Measurements from ENCODE around the gene SAMD10. TPM values are rescaled to one million over a fixed set of nuclear protein-coding genes. Genes with fewer than 3 reads are reported as not detected.
A peak's percentile ranks its signal among the peaks of the same experiment; 100 is the strongest.

Gene SAMD10
- total RNA-seq, 6 donors from 2014 or later, result 2.6 to 7.2 (median 4.7) TPM

GRCh38 chr20:63958964-63959698, 20.3 kb downstream of the SAMD10 start:
- H3K27ac ChIP-seq, result no peak overlapping the region
- DNase-seq (peak in 1 of 2 donors; percentile 48), ATAC-seq (ENCODE audit: low FRiP score in 2 of 2) (no peak)
- peaks cover 0 to under 1% (median 0%) of the 10 kb centered on the region in 4 donors for H3K9me3 ChIP-seq
- H3K4me3 ChIP-seq, result no peak overlapping the region
- 83 to 90% methylated on average over 3 to 10 of the region's 10 CpGs for WGBS, 2 donors
- H3K27me3 ChIP-seq, result no peaks in the 10 kb centered on the region
- H3K36me3 ChIP-seq, result peaks cover 0 to 52% (median 38%) of the 10 kb centered on the region in 4 donors
- H3K4me1 ChIP-seq, result peaks cover 27 to 34% (median 29%) of the 10 kb centered on the region in 4 donors
- TF ChIP-seq EP300 (IDR thresholded peaks at IDR 0.05) (no peak), CTCF (IDR thresholded peaks at IDR 0.05) (no peak), POLR2A (IDR thresholded peaks at IDR 0.05) (no peak), POLR2AphosphoS5 (IDR thresholded peaks at IDR 0.05) (no peak)

GRCh38 chr20:63958471-63958870, 21.0 kb downstream of the SAMD10 start:
- peaks cover 0 to 46% (median 32%) of the 10 kb centered on the region in 4 donors for H3K36me3 ChIP-seq
- DNase-seq (no peak), ATAC-seq (ENCODE audit: low FRiP score in 2 of 2) (no peak)
- no peak overlapping the region for H3K4me3 ChIP-seq
- 74 to 78% methylated on average over 2 to 4 of the region's 4 CpGs for WGBS, 2 donors
- TF ChIP-seq POLR2AphosphoS5 (IDR thresholded peaks at IDR 0.05), result no peak
- TF ChIP-seq EP300 (IDR thresholded peaks at IDR 0.05), result no peak
- no peak for TF ChIP-seq CTCF (IDR thresholded peaks at IDR 0.05)
- no peak for TF ChIP-seq POLR2A (IDR thresholded peaks at IDR 0.05)
- H3K9me3 ChIP-seq, result no peaks in the 10 kb centered on the region
- H3K27ac ChIP-seq, result no peak overlapping the region
- H3K27me3 ChIP-seq, result no peaks in the 10 kb centered on the region
- peaks cover 31 to 40% (median 34%) of the 10 kb centered on the region in 4 donors for H3K4me1 ChIP-seq

- Histone ChIP-seq H3K4me1 (peaks cover 32 to 44% (median 35%) of the 10 kb centered on the region in 4 donors), H3K27ac (peak overlapping the region in 3 of 4 donors; percentile 10 to 65 (median 60)), H3K36me3 (peaks cover 0 to 40% (median 25%) of the 10 kb centered on the region in 4 donors), H3K9me3 (no peaks in the 10 kb centered on the region), H3K4me3 (no peak overlapping the region), H3K27me3 (no peaks in the 10 kb centered on the region)
- 52 to 84% methylated on average over 5 to 12 of the region's 13 CpGs for WGBS, 2 donors
- DNase-seq (peak in 1 of 2 donors; percentile 59), ATAC-seq (ENCODE audit: low FRiP score in 2 of 2) (no peak)
- no peak for TF ChIP-seq CTCF (IDR thresholded peaks at IDR 0.05)
- no peak for TF ChIP-seq POLR2A (IDR thresholded peaks at IDR 0.05)
- no peak for TF ChIP-seq POLR2AphosphoS5 (IDR thresholded peaks at IDR 0.05)
- no peak for TF ChIP-seq EP300 (IDR thresholded peaks at IDR 0.05)
Observed at GRCh38 chr20:63957690-63958441, 21.6 kb downstream of the SAMD10 start.

- WGBS, 2 donors, result 4 to 6% methylated on average over 9 to 27 of the region's 28 CpGs
- Histone ChIP-seq H3K4me3 (peak overlapping the region; percentile 62 to 99 (median 79)), H3K27me3 (no peaks in the 10 kb centered on the region), H3K4me1 (peaks cover 35 to 52% (median 41%) of the 10 kb centered on the region in 4 donors), H3K36me3 (peaks cover 0 to 37% (median 21%) of the 10 kb centered on the region in 4 donors), H3K9me3 (no peaks in the 10 kb centered on the region), H3K27ac (peak overlapping the region; percentile 26 to 65 (median 48))
- TF ChIP-seq POLR2AphosphoS5 (IDR thresholded peaks at IDR 0.05) (peak in 1 of 2 donors; percentile 38), POLR2A (IDR thresholded peaks at IDR 0.05) (peak in 2 of 4 donors; percentile 39 to 46), CTCF (IDR thresholded peaks at IDR 0.05) (peak in 1 of 6 experiments; percentile 30), EP300 (IDR thresholded peaks at IDR 0.05) (no peak)
- ATAC-seq (ENCODE audit: low FRiP score in 2 of 2), result peak; percentile 72 to 76
- peak; percentile 55 to 88 for DNase-seq
Observed at GRCh38 chr20:63957004-63957689, 22.3 kb downstream of the SAMD10 start.
